ENCODE data around the gene PDGFA. TPM values are rescaled to one million over a fixed set of nuclear protein-coding genes. Genes with fewer than 3 reads are reported as not detected.

PDGFA gene
- total RNA-seq, 1 experiment from 2014 or later = 129 TPM

GRCh38 chr7:469563-469961, 50.1 kb downstream of the PDGFA start:
- Mint-ChIP-seq H3K36me3 (peaks cover 12% of the 10 kb centered on the region), H3K4me1 (no peaks in the 10 kb centered on the region; the same call in 1 of the 2 replicates), H3K9me3 (peaks cover 32% of the 10 kb centered on the region), H3K4me3 (no peak overlapping the region), H3K27ac (no peak overlapping the region), H3K27me3 (ENCODE audit: low read depth) (no peaks in the 10 kb centered on the region)
- ChIA-PET POLR2A (no interaction called here), CTCF (no interaction called here)
- no peak for DNase-seq (ENCODE audit: low spot score)
- ATAC-seq = no peak
- TF ChIP-seq HMGXB4 (CRISPR knock-in tag; IDR thresholded peaks at IDR 0.05) (no peak), AR (CRISPR knock-in tag; IDR thresholded peaks at IDR 0.05) (no peak), ARID4B (CRISPR knock-in tag; IDR thresholded peaks at IDR 0.05; ENCODE audit: borderline replicate concordance) (no peak), MXD4 (CRISPR knock-in tag; IDR thresholded peaks at IDR 0.05; ENCODE audit: borderline replicate concordance) (no peak), NR2C2 (CRISPR knock-in tag; IDR thresholded peaks at IDR 0.05) (no peak), CREB1 (CRISPR knock-in tag; IDR thresholded peaks at IDR 0.05) (no peak), RORB (CRISPR knock-in tag; IDR thresholded peaks at IDR 0.05) (no peak), ATF6 (CRISPR knock-in tag; IDR thresholded peaks at IDR 0.05) (no peak), IRF1 (CRISPR knock-in tag; IDR thresholded peaks at IDR 0.05) (no peak), ZNF281 (CRISPR knock-in tag; IDR thresholded peaks at IDR 0.05) (no peak), CTCF (IDR thresholded peaks at IDR 0.05) (no peak), E2F5 (CRISPR knock-in tag; IDR thresholded peaks at IDR 0.05) (no peak), ATF3 (CRISPR knock-in tag; conservative IDR thresholded peaks at IDR 0.05) (no peak), ZNF317 (CRISPR knock-in tag; IDR thresholded peaks at IDR 0.05; ENCODE audit: borderline replicate concordance, low read depth) (no peak), ZNF423 (CRISPR knock-in tag; IDR thresholded peaks at IDR 0.05) (no peak), ZNF396 (CRISPR knock-in tag; IDR thresholded peaks at IDR 0.05; ENCODE audit: borderline replicate concordance) (no peak), ZNF121 (CRISPR knock-in tag; IDR thresholded peaks at IDR 0.05) (no peak), NR1H2 (CRISPR knock-in tag; IDR thresholded peaks at IDR 0.05) (no peak)
